Measurements from ENCODE around the gene GTPBP2. TPM values are rescaled to one million over a fixed set of nuclear protein-coding genes. Genes with fewer than 3 reads are reported as not detected.

Gene GTPBP2
- total and polyA plus RNA-seq, 2 of the 13 experiments (the other 11 are each of a cell fraction or from before 2014, with no cell fraction given): 26.9 to 88.2 TPM

GRCh38 chr6:43629104-43629504, at the start of gene GTPBP2 (continued):
- TF ChIP-seq UBTF (CRISPR knock-in tag; IDR thresholded peaks at IDR 0.05) (no peak), HNRNPLL (IDR thresholded peaks at IDR 0.05; ENCODE audit: low read depth, low read length, poor library complexity, severe bottlenecking) (peak; percentile 87), JUNB (CRISPR knock-in tag; IDR thresholded peaks at IDR 0.05; ENCODE audit: borderline replicate concordance) (no peak), SRSF1 (optimal IDR thresholded peaks at IDR 0.05; ENCODE audit: low read depth, low read length) (peak; percentile 44), BRCA1 (CRISPR knock-in tag; IDR thresholded peaks at IDR 0.05) (no peak), ZSCAN30 (CRISPR knock-in tag; IDR thresholded peaks at IDR 0.05) (no peak), ZNF816 (CRISPR knock-in tag; IDR thresholded peaks at IDR 0.05; ENCODE audit: borderline replicate concordance) (no peak), SP2 (CRISPR knock-in tag; IDR thresholded peaks at IDR 0.05) (0 out of 2 replicates have a peak, but pooled peaks have one; percentile 13), PHF20 (CRISPR knock-in tag; IDR thresholded peaks at IDR 0.05) (no peak), PHF8 (CRISPR knock-in tag; IDR thresholded peaks at IDR 0.05) (no peak), JUND (CRISPR knock-in tag; IDR thresholded peaks at IDR 0.05) (no peak), ZBTB21 (CRISPR knock-in tag; IDR thresholded peaks at IDR 0.05) (no peak), ZNF484 (CRISPR knock-in tag; IDR thresholded peaks at IDR 0.05; ENCODE audit: borderline replicate concordance, low read depth) (no peak), THAP7 (CRISPR knock-in tag; IDR thresholded peaks at IDR 0.05) (no peak), CCAR2 (optimal IDR thresholded peaks at IDR 0.05; ENCODE audit: low read depth, low read length) (no peak), ZNF224 (CRISPR knock-in tag; IDR thresholded peaks at IDR 0.05) (no peak), FLYWCH1 (CRISPR knock-in tag; IDR thresholded peaks at IDR 0.05) (no peak), ZNF563 (CRISPR knock-in tag; IDR thresholded peaks at IDR 0.05) (0 out of 2 replicates have a peak, but pooled peaks have one; percentile 66), ARID2 (CRISPR knock-in tag; IDR thresholded peaks at IDR 0.05; ENCODE audit: borderline replicate concordance) (no peak), KDM3A (CRISPR knock-in tag; IDR thresholded peaks at IDR 0.05; ENCODE audit: low read depth) (peak; percentile 71; the same call in 1 of the 2 replicates), NKX3-1 (CRISPR knock-in tag; IDR thresholded peaks at IDR 0.05) (no peak), ZNF564 (CRISPR knock-in tag; IDR thresholded peaks at IDR 0.05) (no peak)
- TF ChIP-seq, protein P1, sequence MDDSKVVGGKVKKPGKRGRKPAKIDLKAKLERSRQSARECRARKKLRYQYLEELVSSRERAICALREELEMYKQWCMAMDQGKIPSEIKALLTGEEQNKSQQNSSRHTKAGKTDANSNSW (CRISPR knock-in tag; IDR thresholded peaks at IDR 0.05; ENCODE audit: borderline replicate concordance): no peak
- TF ChIP-seq, protein P2, sequence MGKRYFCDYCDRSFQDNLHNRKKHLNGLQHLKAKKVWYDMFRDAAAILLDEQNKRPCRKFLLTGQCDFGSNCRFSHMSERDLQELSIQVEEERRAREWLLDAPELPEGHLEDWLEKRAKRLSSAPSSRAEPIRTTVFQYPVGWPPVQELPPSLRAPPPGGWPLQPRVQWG (CRISPR knock-in tag; IDR thresholded peaks at IDR 0.05; ENCODE audit: borderline replicate concordance, low read depth): no peak
- TF ChIP-seq, protein P3, sequence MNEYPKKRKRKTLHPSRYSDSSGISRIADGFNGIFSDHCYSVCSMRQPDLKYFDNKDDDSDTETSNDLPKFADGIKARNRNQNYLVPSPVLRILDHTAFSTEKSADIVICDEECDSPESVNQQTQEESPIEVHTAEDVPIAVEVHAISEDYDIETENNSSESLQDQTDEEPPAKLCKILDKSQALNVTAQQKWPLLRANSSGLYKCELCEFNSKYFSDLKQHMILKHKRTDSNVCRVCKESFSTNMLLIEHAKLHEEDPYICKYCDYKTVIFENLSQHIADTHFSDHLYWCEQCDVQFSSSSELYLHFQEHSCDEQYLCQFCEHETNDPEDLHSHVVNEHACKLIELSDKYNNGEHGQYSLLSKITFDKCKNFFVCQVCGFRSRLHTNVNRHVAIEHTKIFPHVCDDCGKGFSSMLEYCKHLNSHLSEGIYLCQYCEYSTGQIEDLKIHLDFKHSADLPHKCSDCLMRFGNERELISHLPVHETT (CRISPR knock-in tag; conservative IDR thresholded peaks at IDR 0.05): 0 out of 2 replicates have a peak, but pooled peaks have one; percentile 35
- TF ChIP-seq, protein P4, sequence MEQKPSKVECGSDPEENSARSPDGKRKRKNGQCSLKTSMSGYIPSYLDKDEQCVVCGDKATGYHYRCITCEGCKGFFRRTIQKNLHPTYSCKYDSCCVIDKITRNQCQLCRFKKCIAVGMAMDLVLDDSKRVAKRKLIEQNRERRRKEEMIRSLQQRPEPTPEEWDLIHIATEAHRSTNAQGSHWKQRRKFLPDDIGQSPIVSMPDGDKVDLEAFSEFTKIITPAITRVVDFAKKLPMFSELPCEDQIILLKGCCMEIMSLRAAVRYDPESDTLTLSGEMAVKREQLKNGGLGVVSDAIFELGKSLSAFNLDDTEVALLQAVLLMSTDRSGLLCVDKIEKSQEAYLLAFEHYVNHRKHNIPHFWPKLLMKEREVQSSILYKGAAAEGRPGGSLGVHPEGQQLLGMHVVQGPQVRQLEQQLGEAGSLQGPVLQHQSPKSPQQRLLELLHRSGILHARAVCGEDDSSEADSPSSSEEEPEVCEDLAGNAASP (CRISPR knock-in tag; IDR thresholded peaks at IDR 0.05; ENCODE audit: borderline replicate concordance): no peak; the same call in 1 of the 2 replicates
